GM12864 (cell line): ENCODE data around the gene SUGCT.

Experiments
- DNase-seq: peaks from one replicate; pipeline ENCODE4 v3.0.0-alpha.2; 2011; ENCODE audit warnings: low read depth
- H3K4me3 ChIP-seq: 2 replicates; pipeline ENCODE4 v1.5.1; 2011; ENCODE audit warnings: mild to moderate bottlenecking, low read depth, low read length, control low read depth
- CTCF ChIP-seq: IDR thresholded peaks from 2 replicates; pipeline ENCODE4 v1.5.1; 2011; ENCODE audit warnings: low read depth, mild to moderate bottlenecking, moderate library complexity, low read length, control low read depth, inconsistent platforms; ENCODE audit errors: missing control alignments

The SUGCT gene

GRCh38 chr7:40570223-40570622 lies 435.4 kb downstream of the SUGCT start:
- no peak overlapping the region for H3K4me3 ChIP-seq
- DNase-seq: no peak
- TF ChIP-seq CTCF: no peak

- no peak for TF ChIP-seq CTCF
- H3K4me3 ChIP-seq: no peak overlapping the region
- DNase-seq: no peak
These were observed 437.0 kb downstream of the SUGCT start for GRCh38 chr7:40571796-40572195.

GRCh38 chr7:40572810-40573465 lies 438.1 kb downstream of the SUGCT start:
- no peak for DNase-seq

DNA sequence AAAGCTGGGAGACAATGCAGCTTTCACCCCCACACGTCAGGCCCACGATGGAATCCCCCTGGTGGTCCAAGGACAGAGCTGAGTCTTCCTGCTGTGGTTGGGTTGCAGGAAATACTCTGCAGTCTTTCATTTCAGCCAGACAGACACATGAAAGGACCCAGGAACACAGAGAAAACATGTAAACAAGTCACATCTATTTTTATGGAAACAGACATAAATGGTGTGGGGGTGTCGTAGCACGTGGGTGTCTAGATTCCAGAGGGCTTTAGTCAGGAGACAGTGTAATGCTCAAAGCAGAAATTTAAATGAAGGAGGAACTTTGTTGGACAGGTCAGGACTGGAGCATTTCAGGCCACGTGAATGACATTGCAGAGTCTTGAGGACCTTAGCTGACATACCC lies 444.6 kb downstream of the SUGCT start:
- DNase-seq: no peak
- H3K4me3 ChIP-seq: no peak overlapping the region
- TF ChIP-seq CTCF: no peak

More at GRCh38 chr7:40572810-40573465, 438.1 kb downstream of the SUGCT start:
- no peak for TF ChIP-seq CTCF
- no peak overlapping the region for H3K4me3 ChIP-seq

DNA sequence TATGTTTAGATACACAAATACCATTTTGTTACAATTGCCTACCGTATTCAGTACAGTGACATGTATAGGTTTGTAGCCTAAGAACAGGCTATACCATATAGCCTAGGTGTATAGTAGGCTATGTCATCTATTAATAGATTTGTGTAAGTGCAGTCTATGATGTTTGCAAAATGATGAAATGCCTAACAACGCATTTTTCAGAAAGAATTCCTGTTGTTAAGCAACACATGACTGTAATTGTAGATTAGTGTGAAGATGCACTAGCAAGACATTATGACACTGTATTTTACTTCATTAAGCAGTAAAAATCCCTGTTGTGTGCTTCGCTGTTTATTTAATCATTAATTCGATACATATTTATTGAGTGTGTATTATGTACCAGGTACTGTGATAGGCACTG lies 446.0 kb downstream of the SUGCT start:
- no peak for TF ChIP-seq CTCF
- DNase-seq: no peak
- no peak overlapping the region for H3K4me3 ChIP-seq

DNA sequence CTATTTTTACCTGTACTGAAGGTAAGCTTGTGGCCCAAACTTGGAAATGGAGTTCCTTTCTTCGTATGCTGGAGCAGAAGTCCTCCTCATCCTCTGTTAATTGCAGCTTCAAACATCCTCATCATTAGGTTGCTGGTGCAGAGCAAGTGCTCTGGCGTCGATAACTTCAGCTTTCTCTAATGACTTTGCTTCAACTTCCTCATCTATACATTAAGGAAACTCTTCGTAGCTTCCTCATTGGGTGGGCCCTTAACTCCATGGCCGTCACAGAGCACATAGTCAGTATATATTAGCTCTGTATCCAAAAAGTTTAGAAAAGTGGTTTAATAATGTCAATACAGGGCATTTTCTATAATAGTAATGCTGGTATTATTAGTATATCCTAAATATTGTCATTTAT lies 447.7 kb downstream of the SUGCT start:
- no peak for DNase-seq
- no peak for TF ChIP-seq CTCF
- no peak overlapping the region for H3K4me3 ChIP-seq
